ENCODE measurements around the gene FGF9. TPM values are rescaled to one million over a fixed set of nuclear protein-coding genes. Genes with fewer than 3 reads are reported as not detected.

FGF9 gene
- polyA plus RNA-seq, 2 of the 4 experiments (the other 2 are of a cell fraction), result not detected

DNA sequence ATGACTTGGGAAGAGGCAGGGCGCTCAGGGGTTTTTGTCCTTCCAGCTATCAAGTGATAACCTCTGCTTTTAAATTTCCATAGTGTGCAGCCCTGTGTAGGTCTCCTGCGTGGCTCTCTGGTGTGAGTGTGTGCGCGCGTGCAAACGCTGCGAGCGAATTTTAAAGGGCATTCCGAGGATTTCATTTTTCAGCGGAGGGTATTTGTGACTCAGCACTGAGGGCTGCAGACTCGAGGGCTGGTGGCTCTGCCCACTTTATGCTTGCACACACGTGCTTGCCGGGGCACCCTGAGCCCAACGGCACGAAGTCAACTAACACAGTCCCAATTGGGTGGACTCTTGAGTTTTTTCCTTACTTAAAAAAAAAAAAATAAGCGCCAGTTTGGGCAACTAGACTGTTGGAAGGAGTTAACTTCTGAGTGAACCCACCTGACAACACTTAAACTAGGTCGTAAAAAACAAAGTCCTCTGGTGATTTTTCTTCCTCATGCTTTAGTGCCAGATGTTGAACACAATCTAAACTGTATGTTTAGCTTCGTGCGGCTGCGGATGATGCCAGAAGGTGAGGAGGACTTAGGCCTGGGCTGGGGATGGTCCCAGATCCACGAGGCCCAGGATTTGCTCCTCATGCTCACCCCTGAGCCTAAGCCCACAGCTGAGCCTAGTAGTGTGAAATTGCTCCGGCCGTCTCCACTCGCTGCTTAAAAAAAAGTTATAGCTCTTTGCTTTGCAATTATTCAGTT, 2.1 kb downstream of the FGF9 start (continued):
- TF ChIP-seq, protein P1, sequence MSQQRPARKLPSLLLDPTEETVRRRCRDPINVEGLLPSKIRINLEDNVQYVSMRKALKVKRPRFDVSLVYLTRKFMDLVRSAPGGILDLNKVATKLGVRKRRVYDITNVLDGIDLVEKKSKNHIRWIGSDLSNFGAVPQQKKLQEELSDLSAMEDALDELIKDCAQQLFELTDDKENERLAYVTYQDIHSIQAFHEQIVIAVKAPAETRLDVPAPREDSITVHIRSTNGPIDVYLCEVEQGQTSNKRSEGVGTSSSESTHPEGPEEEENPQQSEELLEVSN (IDR thresholded peaks at IDR 0.05; ENCODE audit: borderline replicate concordance, low read depth), result no peak

DNA sequence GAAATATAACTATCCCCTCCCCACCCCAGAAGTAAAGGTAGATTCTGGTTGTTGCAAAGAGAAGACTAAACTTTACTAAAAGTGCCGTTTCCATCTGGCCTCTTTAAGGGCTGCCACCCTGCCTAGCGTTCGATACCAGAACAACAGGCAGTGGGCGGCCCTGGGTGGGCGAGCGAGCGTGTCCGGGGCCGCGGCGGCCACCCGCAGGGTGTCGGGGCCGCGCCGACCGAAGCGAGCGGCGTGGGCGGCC, 2.6 kb downstream of the FGF9 start:
- WGBS (ENCODE audit: missing lambda C conversion rate), result 1% methylated on average over 17 of the region's 21 CpGs
- CTCF ChIA-PET, result interaction anchor here (0.5 to 2.0 kb wide), 4 partner anchors 9 to 829 kb away, joined by 3 to 5 read pairs (median 3); no protein-coding TSS in a partner anchor
- peak overlapping the region; percentile 55 for H3K4me3 ChIP-seq
- ATAC-seq, result peak; percentile 3 to 31; a peak in 3 of 6 replicates
- POLR2A ChIA-PET, result no interaction called here
- no peak for FAIRE-seq
- no peaks in the 10 kb centered on the region for H3K9me3 ChIP-seq
- H3K27ac ChIP-seq, result peak overlapping the region in 1 of 2 experiments; percentile 72; a peak in 3 of 6 replicates
- H3K4me1 ChIP-seq, result peaks cover 21% of the 10 kb centered on the region; the same call in 2 of the 3 replicates
- peak overlapping the region; percentile 90 for H3K4me2 ChIP-seq
- TF ChIP-seq BHLHE40 (IDR thresholded peaks at IDR 0.05; ENCODE audit: low read depth, low read length) (no peak), CHD2 (IDR thresholded peaks at IDR 0.05; ENCODE audit: low read length, partially characterized antibody) (no peak), KDM5A (IDR thresholded peaks at IDR 0.05) (no peak), CHD4 (IDR thresholded peaks at IDR 0.05; ENCODE audit: borderline replicate concordance) (no peak), POLR2AphosphoS2 (conservative IDR thresholded peaks at IDR 0.05; ENCODE audit: low read length) (no peak)
- peak in 1 of 2 experiments; percentile 29 for DNase-seq (ENCODE audit: low read depth in 1 of 2, low spot score in 1 of 2)

DNA sequence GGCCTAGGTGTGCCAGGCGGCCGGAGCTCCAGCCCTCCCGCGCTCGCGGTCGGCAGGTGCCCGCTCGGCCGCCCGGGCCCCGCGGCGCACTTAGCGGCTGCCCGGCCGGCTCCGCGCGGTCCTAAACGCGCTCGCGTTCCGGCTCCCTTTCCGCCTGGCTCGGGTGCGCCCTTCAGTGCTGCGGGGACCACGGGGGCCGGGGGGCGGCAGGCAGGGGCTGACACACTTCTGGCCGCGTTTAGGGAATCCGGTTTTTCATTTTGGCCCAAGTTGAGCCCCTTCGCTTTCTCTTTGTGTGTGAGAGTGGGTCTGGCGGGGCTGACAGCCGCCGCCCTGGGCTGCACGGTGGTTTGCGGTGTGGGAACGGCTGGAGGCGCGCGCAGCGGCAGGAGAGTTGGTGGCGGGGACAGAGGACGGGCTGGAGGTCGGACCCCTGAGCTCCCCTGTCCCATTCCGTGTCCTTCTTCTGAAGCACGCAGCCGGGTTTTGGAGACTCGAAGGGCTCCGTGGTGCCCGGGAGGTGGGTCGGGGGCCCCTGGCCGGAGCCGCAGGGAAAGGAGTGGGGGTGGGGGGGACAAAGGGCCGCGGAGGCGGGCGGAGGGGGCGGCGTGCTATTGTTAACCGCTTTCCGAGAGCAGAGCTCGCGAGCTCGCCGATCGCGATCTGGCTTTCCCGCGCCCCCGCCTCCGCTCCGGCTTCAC, 3.1 kb downstream of the FGF9 start:
- H3K4me2 ChIP-seq, result peak overlapping the region; percentile 90
- H3K4me3 ChIP-seq, result peak overlapping the region; percentile 55
- ATAC-seq (peak; percentile 51 to 58; a peak in 5 of 6 replicates), DNase-seq (ENCODE audit: low read depth in 1 of 2, low spot score in 1 of 2) (peak; percentile 36 to 39), FAIRE-seq (no peak)
- TF ChIP-seq BHLHE40 (IDR thresholded peaks at IDR 0.05; ENCODE audit: low read depth, low read length), result no peak
- no peak for TF ChIP-seq HOXB5 (CRISPR knock-in tag; IDR thresholded peaks at IDR 0.05)
- ChIA-PET CTCF (interaction anchor here (0.5 to 2.0 kb wide), 2 partner anchors 32 to 457 kb away, joined by 3 to 5 read pairs; no protein-coding TSS in a partner anchor), POLR2A (interaction anchor here (0.7 kb wide), 1 partner anchor 1539 kb away, joined by 3 read pairs; no protein-coding TSS in a partner anchor)
- 1% methylated on average over 21 of the region's 77 CpGs for WGBS (ENCODE audit: missing lambda C conversion rate)
- H3K27ac ChIP-seq, result peak overlapping the region in 1 of 2 experiments; percentile 72; a peak in 3 of 6 replicates
- peaks cover 21% of the 10 kb centered on the region; the same call in 2 of the 3 replicates for H3K4me1 ChIP-seq
- H3K9me3 ChIP-seq, result no peaks in the 10 kb centered on the region

DNA sequence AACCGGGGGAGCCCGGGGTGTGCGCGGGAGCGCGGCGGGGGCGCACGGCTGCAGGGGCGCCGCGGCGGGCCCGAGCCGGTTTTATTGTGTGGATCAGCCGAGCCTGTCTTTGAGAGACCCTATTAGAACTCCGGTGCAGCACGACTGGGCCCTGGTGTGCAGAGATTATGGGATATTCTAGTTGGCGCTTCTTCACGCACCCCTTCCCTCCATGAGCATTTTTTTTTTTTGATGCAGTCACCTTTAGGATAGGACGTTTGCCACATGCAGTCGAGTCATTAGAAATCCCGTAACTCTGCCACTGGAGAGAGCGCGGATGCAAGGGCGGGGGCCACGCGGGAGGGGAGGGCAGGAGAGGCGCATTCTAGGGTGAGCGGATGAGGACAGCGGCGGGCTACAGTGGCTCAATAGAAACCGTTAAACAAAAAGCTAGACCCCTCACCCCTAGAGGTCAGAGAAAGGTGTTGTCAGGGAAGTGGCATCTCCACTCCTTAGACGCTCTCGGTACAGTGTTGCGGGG, 3.7 kb downstream of the FGF9 start:
- FAIRE-seq, result no peak
- ATAC-seq, result no peak
- no peaks in the 10 kb centered on the region for H3K9me3 ChIP-seq
- peak overlapping the region; percentile 55 for H3K4me3 ChIP-seq
- TF ChIP-seq FOSB (CRISPR knock-in tag; IDR thresholded peaks at IDR 0.05), result no peak
- no peak for TF ChIP-seq HEYL (CRISPR knock-in tag; IDR thresholded peaks at IDR 0.05)
- TF ChIP-seq, protein P2, sequence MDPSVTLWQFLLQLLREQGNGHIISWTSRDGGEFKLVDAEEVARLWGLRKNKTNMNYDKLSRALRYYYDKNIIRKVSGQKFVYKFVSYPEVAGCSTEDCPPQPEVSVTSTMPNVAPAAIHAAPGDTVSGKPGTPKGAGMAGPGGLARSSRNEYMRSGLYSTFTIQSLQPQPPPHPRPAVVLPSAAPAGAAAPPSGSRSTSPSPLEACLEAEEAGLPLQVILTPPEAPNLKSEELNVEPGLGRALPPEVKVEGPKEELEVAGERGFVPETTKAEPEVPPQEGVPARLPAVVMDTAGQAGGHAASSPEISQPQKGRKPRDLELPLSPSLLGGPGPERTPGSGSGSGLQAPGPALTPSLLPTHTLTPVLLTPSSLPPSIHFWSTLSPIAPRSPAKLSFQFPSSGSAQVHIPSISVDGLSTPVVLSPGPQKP (IDR thresholded peaks at IDR 0.05; ENCODE audit: low read depth, low read length), result no peak
- TF ChIP-seq GATA3 (IDR thresholded peaks at IDR 0.05; ENCODE audit: borderline replicate concordance), result no peak
- TF ChIP-seq RCOR1 (IDR thresholded peaks at IDR 0.05; ENCODE audit: low read depth, low read length), result no peak
- TF ChIP-seq, protein P3, sequence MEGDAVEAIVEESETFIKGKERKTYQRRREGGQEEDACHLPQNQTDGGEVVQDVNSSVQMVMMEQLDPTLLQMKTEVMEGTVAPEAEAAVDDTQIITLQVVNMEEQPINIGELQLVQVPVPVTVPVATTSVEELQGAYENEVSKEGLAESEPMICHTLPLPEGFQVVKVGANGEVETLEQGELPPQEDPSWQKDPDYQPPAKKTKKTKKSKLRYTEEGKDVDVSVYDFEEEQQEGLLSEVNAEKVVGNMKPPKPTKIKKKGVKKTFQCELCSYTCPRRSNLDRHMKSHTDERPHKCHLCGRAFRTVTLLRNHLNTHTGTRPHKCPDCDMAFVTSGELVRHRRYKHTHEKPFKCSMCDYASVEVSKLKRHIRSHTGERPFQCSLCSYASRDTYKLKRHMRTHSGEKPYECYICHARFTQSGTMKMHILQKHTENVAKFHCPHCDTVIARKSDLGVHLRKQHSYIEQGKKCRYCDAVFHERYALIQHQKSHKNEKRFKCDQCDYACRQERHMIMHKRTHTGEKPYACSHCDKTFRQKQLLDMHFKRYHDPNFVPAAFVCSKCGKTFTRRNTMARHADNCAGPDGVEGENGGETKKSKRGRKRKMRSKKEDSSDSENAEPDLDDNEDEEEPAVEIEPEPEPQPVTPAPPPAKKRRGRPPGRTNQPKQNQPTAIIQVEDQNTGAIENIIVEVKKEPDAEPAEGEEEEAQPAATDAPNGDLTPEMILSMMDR (IDR thresholded peaks at IDR 0.05), result no peak
- TF ChIP-seq CHD4 (IDR thresholded peaks at IDR 0.05; ENCODE audit: borderline replicate concordance), result no peak
- no peak for TF ChIP-seq RFX5 (IDR thresholded peaks at IDR 0.05)
- TF ChIP-seq BHLHE40 (IDR thresholded peaks at IDR 0.05; ENCODE audit: low read depth, low read length), result no peak
- TF ChIP-seq, protein P4, sequence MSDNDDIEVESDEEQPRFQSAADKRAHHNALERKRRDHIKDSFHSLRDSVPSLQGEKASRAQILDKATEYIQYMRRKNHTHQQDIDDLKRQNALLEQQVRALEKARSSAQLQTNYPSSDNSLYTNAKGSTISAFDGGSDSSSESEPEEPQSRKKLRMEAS (IDR thresholded peaks at IDR 0.05), result no peak
- TF ChIP-seq POLR2AphosphoS2 (conservative IDR thresholded peaks at IDR 0.05; ENCODE audit: low read length), result no peak
- no peak for TF ChIP-seq SMC3 (IDR thresholded peaks at IDR 0.05)
- TF ChIP-seq CHD2 (IDR thresholded peaks at IDR 0.05; ENCODE audit: low read length, partially characterized antibody), result no peak
- peak overlapping the region; percentile 90 for H3K4me2 ChIP-seq
- ChIA-PET CTCF (interaction anchor here (2.0 kb wide), 1 partner anchor 33 kb away, joined by 5 read pairs; no protein-coding TSS in a partner anchor), POLR2A (interaction anchor here (0.7 kb wide), 1 partner anchor 1539 kb away, joined by 3 read pairs; no protein-coding TSS in a partner anchor)
- 6% methylated on average over 20 of the region's 36 CpGs for WGBS (ENCODE audit: missing lambda C conversion rate)
- no peak overlapping the region for H3K27ac ChIP-seq
- DNase-seq (ENCODE audit: low read depth in 1 of 2, low spot score in 1 of 2), result no peak
- H3K4me1 ChIP-seq, result peaks cover 21% of the 10 kb centered on the region; the same call in 2 of the 3 replicates

All from A549 (cell line).